Immature natural killer cell (primary cell): Measurements from ENCODE around the gene NGEF. TPM values are rescaled to one million over a fixed set of nuclear protein-coding genes. Genes with fewer than 3 reads are reported as not detected.

Source experiments
- DNase-seq, 3 donors: peaks; one replicate each; pipeline ENCODE4 v3.0.0; 2022; ENCODE audit warnings: mixed read lengths in 1 of 3
- H3K27ac Mint-ChIP-seq, 6 donors: one replicate each; pipeline ENCODE4 v1.8.0; 2020; ENCODE audit warnings: mixed read lengths in 6 of 6, mild to moderate bottlenecking in 5 of 6, inconsistent platforms in 4 of 6, moderate library complexity in 3 of 6
- H3K27me3 Mint-ChIP-seq, 3 donors: one replicate each; pipeline ENCODE4 v1.8.0; 2020 to 2021; ENCODE audit warnings: low read depth in 3 of 3, mild to moderate bottlenecking in 3 of 3, mixed read lengths in 3 of 3, moderate library complexity in 3 of 3, inconsistent platforms in 1 of 3
- H3K36me3 Mint-ChIP-seq, 3 donors: one replicate each; pipeline ENCODE4 v1.8.0; 2020; ENCODE audit warnings: mixed read lengths in 3 of 3, inconsistent platforms in 2 of 3, mild to moderate bottlenecking in 2 of 3
- H3K4me1 Mint-ChIP-seq, 2 donors: one replicate each; pipeline ENCODE4 v1.8.0; 2020; ENCODE audit warnings: inconsistent platforms in 2 of 2, mild to moderate bottlenecking in 2 of 2, mixed read lengths in 2 of 2, moderate library complexity in 1 of 2
- H3K4me3 Mint-ChIP-seq, 5 donors: one replicate each; pipeline ENCODE4 v1.8.0; 2020; ENCODE audit warnings: mild to moderate bottlenecking in 5 of 5, mixed read lengths in 5 of 5, inconsistent platforms in 3 of 5, moderate library complexity in 3 of 5
- H3K9me3 Mint-ChIP-seq, 6 donors: one replicate each; pipeline ENCODE4 v1.8.0; 2020; ENCODE audit warnings: mild to moderate bottlenecking in 6 of 6, mixed read lengths in 6 of 6, inconsistent platforms in 4 of 6, moderate library complexity in 3 of 6
- polyA plus RNA-seq, 3 donors: library from polyadenylated mRNA; unstranded; fragments of 300-500 nt; fragmentation: Illumina TruSeq; gene quantifications; one replicate each; pipeline ENCODE4 v1.2.3, GENCODE V29; 2021

The NGEF gene
- polyA plus RNA-seq, 3 donors from 2014 or later: not detected

DNA sequence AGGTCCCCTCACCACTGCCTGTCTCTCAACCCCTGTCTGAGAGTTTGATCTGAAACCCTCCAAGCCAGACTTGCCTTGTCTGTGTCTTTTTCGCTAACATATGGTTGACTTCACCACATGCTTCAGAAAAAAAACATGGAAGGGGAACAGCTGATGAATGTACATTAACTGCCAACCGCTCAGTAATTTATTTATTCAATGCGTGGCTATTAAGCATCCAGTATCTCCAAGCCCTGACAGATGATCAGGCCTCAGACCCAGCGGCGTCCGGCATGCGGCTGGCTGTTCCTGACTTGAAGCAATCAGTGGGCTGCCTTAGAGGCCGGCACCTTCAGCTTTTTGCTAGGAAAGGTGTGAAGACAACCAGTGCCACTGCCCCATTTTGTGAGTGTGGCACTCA, 62.3 kb downstream of the NGEF start:
- Mint-ChIP-seq H3K36me3 (no peaks in the 10 kb centered on the region), H3K9me3 (no peaks in the 10 kb centered on the region), H3K27me3 (peaks cover 0 to 4% (median 2%) of the 10 kb centered on the region in 3 donors), H3K4me3 (no peak overlapping the region), H3K27ac (no peak overlapping the region), H3K4me1 (no peaks in the 10 kb centered on the region)
- no peak for DNase-seq

DNA sequence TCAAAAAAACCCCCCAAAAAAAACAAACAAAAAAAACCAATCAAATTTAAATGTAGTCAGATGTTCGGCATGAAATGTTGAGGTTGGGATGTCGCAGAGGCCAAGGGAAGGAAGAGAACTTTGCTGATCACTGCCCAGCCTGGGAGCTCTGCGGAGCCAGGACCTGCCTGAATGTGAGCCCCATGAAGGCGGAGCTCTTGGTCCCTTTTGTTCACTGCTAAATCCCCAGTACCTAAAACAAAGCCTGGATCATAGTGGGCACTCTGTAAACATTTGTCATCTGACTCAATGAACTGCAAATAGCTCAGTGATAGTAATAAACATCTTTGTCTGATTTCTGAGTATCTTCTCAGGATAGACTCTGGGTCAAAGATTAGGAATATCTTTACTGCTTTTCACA, 64.0 kb downstream of the NGEF start:
- H3K27me3 Mint-ChIP-seq: peaks cover 0 to 4% (median 2%) of the 10 kb centered on the region in 3 donors
- no peaks in the 10 kb centered on the region for H3K9me3 Mint-ChIP-seq
- DNase-seq: no peak
- H3K4me1 Mint-ChIP-seq: no peaks in the 10 kb centered on the region
- H3K36me3 Mint-ChIP-seq: no peaks in the 10 kb centered on the region
- no peak overlapping the region for H3K4me3 Mint-ChIP-seq
- no peak overlapping the region for H3K27ac Mint-ChIP-seq

DNA sequence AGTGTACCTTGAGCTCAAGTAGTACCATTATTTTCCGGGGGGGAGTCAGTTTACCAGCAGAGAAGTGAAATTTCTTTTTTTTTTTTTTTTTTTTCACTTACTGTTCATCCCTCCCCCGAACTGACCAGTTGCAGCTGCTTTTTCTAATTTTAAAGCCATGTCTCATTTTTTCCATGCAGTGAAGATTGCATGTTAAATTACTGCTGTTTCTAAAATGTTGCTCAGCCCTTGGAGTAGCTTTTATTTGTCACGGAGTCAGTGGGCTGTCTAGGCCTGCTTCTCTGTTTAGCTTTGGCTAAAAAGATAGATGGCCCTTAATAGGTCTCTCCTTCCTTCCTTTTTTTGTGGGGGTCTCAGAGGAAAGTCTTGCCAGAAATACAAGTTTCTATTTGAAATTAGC, 70.2 kb downstream of the NGEF start:
- Mint-ChIP-seq H3K4me1 (no peaks in the 10 kb centered on the region), H3K36me3 (no peaks in the 10 kb centered on the region), H3K9me3 (no peaks in the 10 kb centered on the region), H3K27me3 (peaks cover 0 to 3% (median 0%) of the 10 kb centered on the region in 3 donors), H3K27ac (no peak overlapping the region), H3K4me3 (no peak overlapping the region)
- no peak for DNase-seq

DNA sequence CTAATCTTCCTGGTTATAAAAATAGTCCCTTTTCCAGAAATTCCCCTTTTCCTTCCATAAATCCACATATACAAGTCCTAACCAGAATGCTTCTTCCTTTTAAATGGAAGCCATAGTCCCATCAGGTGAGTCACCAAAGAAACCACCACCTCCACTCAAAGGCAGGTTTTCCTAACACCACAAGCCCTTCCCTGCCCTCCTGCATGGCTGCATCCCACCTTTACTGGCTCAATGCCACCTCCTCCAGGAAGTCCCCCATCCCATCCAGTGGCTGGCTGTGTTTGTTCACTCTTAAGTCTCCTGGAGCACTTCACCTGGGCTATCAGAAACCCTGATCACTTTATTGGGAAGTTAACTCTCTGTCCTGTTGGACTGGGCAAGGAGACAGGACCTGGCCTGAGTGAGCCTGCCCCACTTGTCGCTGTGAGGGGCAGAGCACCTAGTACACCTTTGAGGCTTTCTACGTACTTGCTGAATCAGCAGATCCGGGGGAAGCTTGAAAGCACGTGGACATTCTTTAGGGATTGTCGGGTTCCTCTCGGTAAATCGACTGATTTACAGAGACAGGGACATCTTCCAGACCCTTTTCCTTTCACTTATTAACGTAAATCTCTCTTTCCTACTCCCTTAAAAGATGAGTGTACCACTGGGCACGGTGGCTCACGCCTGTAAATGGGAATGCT, 71.0 kb downstream of the NGEF start:
- no peak overlapping the region for H3K4me3 Mint-ChIP-seq
- H3K4me1 Mint-ChIP-seq: no peaks in the 10 kb centered on the region
- no peak overlapping the region for H3K27ac Mint-ChIP-seq
- H3K9me3 Mint-ChIP-seq: no peaks in the 10 kb centered on the region
- no peaks in the 10 kb centered on the region for H3K36me3 Mint-ChIP-seq
- H3K27me3 Mint-ChIP-seq: peaks cover 3 to 4% (median 3%) of the 10 kb centered on the region in 3 donors
- DNase-seq: no peak

DNA sequence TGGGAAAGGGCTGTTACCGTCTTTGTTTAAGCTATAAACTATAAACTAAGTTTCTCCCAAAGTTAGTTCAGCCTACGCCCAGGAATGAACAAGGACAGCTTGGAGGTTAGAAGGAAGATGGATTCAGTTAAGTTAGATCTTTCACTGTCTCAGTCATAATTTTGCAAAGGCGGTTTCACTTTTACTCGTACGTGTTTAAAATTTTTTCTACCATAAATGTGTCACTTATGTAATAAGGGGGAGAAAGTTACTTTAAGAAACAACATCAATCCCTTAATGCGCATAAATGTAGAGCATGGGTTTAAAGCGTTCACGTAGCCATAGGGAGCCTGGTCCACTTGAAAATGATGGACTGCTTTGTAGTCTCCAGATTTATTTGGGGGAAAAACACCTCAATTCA, 71.7 kb downstream of the NGEF start:
- no peak for DNase-seq
- no peaks in the 10 kb centered on the region for H3K36me3 Mint-ChIP-seq

DNA sequence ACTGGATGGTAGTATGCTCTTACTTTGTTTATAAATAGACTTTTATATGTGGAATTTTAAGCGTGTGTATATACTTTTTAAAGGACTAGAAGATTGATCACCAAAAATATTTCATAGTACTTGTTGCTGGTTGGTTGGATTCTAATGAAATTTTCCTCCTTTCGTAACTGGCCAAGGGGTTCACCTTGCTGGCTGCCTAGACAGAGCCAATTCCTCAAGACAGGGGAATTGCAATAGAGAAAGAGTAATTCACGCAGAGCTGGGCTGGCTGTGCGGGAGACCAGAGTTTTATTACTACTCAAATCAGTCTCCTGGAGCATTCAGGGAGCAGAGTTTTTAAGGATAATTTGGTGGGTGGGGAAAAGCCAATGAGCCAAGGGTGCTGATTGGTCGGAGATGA, 72.3 kb downstream of the NGEF start:
- no peaks in the 10 kb centered on the region for H3K9me3 Mint-ChIP-seq
- no peaks in the 10 kb centered on the region for H3K36me3 Mint-ChIP-seq
- peaks cover 3 to 7% (median 4%) of the 10 kb centered on the region in 3 donors for H3K27me3 Mint-ChIP-seq
- no peak overlapping the region for H3K27ac Mint-ChIP-seq
- DNase-seq: no peak
- H3K4me3 Mint-ChIP-seq: no peak overlapping the region
- H3K4me1 Mint-ChIP-seq: no peaks in the 10 kb centered on the region

More for the DNA sequence above, 71.7 kb downstream of the NGEF start:
- Mint-ChIP-seq H3K9me3 (no peaks in the 10 kb centered on the region), H3K4me3 (no peak overlapping the region), H3K4me1 (no peaks in the 10 kb centered on the region), H3K27me3 (peaks cover 3 to 4% (median 3%) of the 10 kb centered on the region in 3 donors), H3K27ac (no peak overlapping the region)

DNA sequence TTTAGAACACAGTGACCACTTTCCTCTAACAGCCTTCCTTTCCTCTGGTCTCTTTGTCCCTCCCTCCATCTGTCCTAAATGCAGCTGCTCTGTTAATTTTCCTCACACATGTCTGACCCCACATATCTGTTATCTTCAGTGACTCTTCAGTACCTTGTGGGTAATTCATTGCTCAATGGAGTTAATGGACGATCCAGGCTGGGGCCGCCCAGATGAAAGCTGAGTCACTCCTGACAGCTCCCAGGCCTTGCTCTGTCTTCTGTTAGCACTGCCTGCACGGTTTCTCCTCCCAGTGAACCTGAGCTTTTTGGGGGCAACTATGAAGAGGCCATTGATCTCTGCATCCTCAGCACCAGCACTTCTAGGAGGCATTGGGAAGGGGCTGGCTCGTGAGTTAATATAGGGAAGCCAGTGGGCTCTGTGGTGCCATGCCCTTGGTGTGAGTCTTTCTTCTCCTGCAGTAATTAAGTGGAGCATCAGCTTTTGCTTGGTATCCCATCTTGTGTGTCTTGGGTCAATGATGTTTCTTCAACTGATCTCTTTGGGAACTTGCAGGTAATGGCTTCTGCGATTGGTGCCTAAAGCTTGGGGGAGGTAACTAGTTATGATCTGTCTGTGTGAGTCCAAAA, 75.7 kb downstream of the NGEF start:
- H3K36me3 Mint-ChIP-seq: no peaks in the 10 kb centered on the region
- H3K9me3 Mint-ChIP-seq: no peaks in the 10 kb centered on the region
- H3K27ac Mint-ChIP-seq: no peak overlapping the region
- no peaks in the 10 kb centered on the region for H3K4me1 Mint-ChIP-seq
- DNase-seq: no peak
- peaks cover 5 to 12% (median 6%) of the 10 kb centered on the region in 3 donors for H3K27me3 Mint-ChIP-seq
- no peak overlapping the region for H3K4me3 Mint-ChIP-seq

DNA sequence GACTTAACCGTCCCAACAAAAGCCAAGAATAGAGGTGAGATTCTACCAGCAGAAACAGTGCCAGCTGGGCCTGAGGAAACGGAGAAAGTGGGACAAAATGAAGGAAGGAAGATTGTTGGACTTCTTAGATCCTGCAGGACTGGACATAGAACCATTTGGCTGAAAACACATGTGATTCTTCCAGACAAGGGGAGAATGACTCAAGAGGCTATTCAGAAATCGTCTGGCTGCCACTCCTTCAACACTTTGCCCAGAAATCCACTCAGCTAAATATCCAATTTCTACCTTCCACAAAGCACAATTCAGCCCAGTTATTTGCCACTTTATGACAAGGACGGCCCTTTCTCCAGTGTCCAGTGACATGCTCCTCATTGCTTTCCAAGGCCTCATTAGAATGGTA, 81.4 kb downstream of the NGEF start:
- peaks cover 9 to 18% (median 16%) of the 10 kb centered on the region in 3 donors for H3K27me3 Mint-ChIP-seq

DNA sequence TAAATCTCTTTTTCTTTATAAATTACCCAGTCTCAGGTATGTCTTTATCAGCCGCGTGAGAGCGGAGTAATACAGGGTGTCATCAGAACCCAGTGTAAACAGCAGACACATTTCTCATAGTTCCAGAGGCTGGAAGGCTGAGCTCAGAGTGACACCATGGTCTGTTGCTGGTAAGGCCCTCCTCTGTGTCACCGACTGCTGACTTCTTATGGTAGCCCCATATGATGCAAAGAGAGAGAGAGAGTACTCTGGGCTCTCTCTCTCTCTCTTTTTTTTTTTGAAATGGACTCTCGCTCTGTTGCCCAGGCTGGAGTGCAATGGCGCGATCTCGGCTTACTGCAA, 83.0 kb downstream of the NGEF start:
- H3K4me3 Mint-ChIP-seq: peak overlapping the region in 1 of 5 donors; percentile 48
- H3K4me1 Mint-ChIP-seq: peaks cover 6 to 10% of the 10 kb centered on the region in 2 donors
- peaks cover 0 to 2% (median 0%) of the 10 kb centered on the region in 6 donors for H3K9me3 Mint-ChIP-seq
- H3K36me3 Mint-ChIP-seq: no peaks in the 10 kb centered on the region
- H3K27ac Mint-ChIP-seq: no peak overlapping the region
- H3K27me3 Mint-ChIP-seq: peaks cover 12 to 23% (median 17%) of the 10 kb centered on the region in 3 donors
- no peak for DNase-seq

More for the DNA sequence above, 81.4 kb downstream of the NGEF start:
- no peak overlapping the region for H3K27ac Mint-ChIP-seq
- H3K9me3 Mint-ChIP-seq: peaks cover 0 to 2% (median 0%) of the 10 kb centered on the region in 6 donors
- DNase-seq: no peak
- H3K36me3 Mint-ChIP-seq: no peaks in the 10 kb centered on the region
- H3K4me1 Mint-ChIP-seq: peaks cover 4 to 10% of the 10 kb centered on the region in 2 donors
- H3K4me3 Mint-ChIP-seq: no peak overlapping the region

DNA sequence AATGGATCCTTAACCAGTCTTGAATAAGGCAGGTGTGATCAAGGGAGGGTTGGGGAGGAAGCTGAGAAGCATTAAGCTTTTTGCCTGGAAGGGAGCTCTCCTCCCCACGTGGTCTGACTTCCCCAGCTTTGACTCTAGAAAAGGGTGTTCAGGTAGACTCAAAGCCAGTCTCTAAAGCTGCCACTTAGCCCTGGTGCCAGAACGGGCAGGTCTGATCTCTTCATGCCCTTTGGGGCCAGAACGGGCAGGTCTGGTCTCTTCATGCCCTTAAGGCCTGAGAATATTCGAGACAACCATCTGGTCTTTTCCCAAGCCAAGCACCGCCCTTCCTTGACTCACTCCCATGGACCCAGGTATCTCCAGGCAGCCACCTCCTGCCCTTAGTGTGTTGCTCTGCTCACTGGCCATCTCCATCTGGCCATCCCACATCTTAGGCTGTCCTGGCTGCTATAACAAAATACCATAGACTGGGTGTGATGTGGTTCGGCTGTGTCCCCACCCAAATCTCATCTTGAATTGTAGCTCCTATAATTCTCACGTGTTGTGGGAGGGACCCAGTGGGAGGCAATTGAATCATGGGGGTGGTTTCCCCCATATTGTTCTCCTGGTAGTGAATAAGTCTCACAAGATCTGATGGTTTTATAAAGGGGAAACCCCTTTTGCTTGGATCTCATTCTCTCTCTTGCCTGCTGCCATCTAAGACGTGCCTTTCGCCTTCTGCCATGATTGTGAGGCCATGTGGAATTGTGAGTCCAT, 83.6 kb downstream of the NGEF start:
- H3K4me1 Mint-ChIP-seq: peaks cover 6 to 10% of the 10 kb centered on the region in 2 donors
- H3K9me3 Mint-ChIP-seq: peaks cover 0 to 2% (median 0%) of the 10 kb centered on the region in 6 donors
- no peaks in the 10 kb centered on the region for H3K36me3 Mint-ChIP-seq
- peak overlapping the region; percentile 41 to 77 (median 54) for H3K4me3 Mint-ChIP-seq
- H3K27me3 Mint-ChIP-seq: peaks cover 13 to 29% (median 19%) of the 10 kb centered on the region in 3 donors
- DNase-seq: no peak
- H3K27ac Mint-ChIP-seq: no peak overlapping the region

DNA sequence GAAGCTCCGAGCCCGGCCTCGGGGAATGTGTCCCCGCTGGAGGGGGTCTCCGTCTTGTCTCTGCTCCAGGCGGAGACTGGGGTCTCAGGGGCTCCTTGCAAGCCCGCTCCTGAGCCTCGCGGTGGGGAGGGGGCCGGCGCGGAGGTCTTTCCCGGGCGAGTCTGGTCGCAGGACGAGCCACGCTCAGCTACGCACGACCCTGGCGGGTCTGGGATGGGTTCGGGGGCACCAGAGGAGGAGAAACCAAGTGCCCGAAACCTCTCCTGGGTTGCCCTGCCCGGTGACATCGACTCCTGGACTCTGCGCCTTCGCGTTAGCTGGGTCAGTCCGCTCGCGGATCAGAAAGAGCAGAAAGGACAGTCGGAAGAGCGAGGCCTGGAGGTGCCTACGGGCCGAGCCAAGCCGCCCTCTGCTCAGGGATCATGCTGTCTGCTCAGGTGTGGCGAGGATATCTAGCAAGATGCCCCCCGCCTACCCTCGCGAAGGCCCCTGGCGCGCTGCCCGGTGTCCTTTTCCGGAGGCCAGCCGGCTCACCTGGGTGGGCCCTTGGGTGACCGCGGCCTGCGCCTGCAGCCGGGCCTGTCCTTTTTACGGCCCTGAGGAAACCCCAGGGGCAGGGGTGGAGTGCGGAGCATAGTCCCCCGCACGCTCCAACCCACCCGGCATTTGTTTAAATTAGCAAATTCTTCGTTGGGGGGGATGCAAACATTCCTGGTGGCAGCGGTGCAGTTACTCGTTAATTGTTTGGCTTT, 84.3 kb downstream of the NGEF start:
- Mint-ChIP-seq H3K4me1 (peaks cover 6 to 10% of the 10 kb centered on the region in 2 donors), H3K27me3 (peaks cover 13 to 29% (median 17%) of the 10 kb centered on the region in 3 donors), H3K36me3 (no peaks in the 10 kb centered on the region), H3K27ac (no peak overlapping the region), H3K4me3 (peak overlapping the region; percentile 41 to 77 (median 54)), H3K9me3 (peaks cover 0 to 2% (median 0%) of the 10 kb centered on the region in 6 donors)
- no peak for DNase-seq

DNA sequence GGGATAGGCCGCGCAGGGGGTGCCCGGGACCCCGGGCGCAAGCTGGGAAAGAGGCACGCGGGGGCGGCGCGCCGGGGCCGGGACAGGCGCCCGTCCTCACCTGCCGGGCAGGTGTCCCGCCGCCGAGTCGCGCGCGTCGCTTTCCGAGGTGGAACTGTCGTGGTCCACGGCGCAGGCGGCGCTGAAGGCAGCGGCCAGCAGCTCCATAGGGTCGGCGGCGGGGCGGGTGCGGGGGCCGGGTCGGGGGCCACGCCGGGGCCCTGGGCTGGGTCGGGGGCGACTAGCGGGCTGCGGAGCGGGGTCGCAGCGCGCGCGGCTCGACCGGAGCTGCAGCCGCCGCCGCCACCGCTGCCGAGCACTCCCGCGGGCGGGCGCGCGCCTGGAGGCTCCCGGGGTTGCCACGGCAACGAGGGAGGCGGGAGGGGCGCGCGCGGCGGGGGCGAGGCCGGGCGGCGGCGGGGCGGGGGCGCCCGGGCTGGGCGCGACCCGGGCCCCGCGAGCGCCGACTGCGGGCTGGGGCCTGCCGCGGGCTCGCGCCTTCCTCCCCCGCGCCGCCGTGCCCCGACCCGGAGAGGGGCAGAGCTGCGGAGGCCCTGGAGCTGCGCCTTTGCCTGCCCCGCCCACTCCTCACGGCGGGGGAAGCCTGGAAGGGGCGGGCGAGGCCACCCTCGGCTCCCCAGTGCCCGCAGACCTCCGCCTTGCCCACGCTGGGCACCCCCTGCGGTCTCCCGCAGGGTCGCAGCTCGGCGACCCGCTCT, 85.1 kb downstream of the NGEF start:
- H3K27ac Mint-ChIP-seq: no peak overlapping the region
- H3K36me3 Mint-ChIP-seq: no peaks in the 10 kb centered on the region
- H3K27me3 Mint-ChIP-seq: peaks cover 15 to 27% (median 15%) of the 10 kb centered on the region in 3 donors
- H3K4me3 Mint-ChIP-seq: no peak overlapping the region
- H3K4me1 Mint-ChIP-seq: peaks cover 6 to 10% of the 10 kb centered on the region in 2 donors
- DNase-seq: no peak
- H3K9me3 Mint-ChIP-seq: peaks cover 0 to 2% (median 0%) of the 10 kb centered on the region in 6 donors
